LHCN-M2 (cell line): Measurements from ENCODE around the gene PAQR4. TPM values are rescaled to one million over a fixed set of nuclear protein-coding genes. Genes with fewer than 3 reads are reported as not detected.

ENCODE experiments used
- DNase-seq: peaks from one replicate; pipeline ENCODE4 v3.0.0-alpha.2; 2012; ENCODE audit warnings: low read depth
- total RNA-seq: library from RNA; depleted of rRNA; stranded (reverse); fragments of >200 nt; gene quantifications from 2 replicates; pipeline ENCODE4 v1.2.3, GENCODE V29; 2014

The PAQR4 gene
- total RNA-seq, 1 experiment from 2014 or later = 32.1 TPM

- no peak for DNase-seq
Observed at GRCh38 chr16:2964475-2965336, 4.4 kb upstream of the PAQR4 start.

GRCh38 chr16:2966043-2966807, 2.9 kb upstream of the PAQR4 start:
- DNase-seq = no peak

GRCh38 chr16:2966808-2967191, 2.3 kb upstream of the PAQR4 start:
- no peak for DNase-seq

GRCh38 chr16:2967211-2967631, 1.9 kb upstream of the PAQR4 start:
- DNase-seq = no peak

- DNase-seq = no peak
Observed at GRCh38 chr16:2967721-2968161, 1.4 kb upstream of the PAQR4 start.

- no peak for DNase-seq
Observed at GRCh38 chr16:2968368-2968737, 795 bp upstream of the PAQR4 start.

- peak; percentile 58 for DNase-seq
Observed at GRCh38 chr16:2969545-2970521, 685 bp downstream of the PAQR4 start.

- no peak for DNase-seq
Observed at GRCh38 chr16:2970563-2970962, 1.4 kb downstream of the PAQR4 start.

- DNase-seq = no peak
Observed at GRCh38 chr16:2971134-2971984, 2.2 kb downstream of the PAQR4 start.

GRCh38 chr16:2971985-2972784, 3.0 kb downstream of the PAQR4 start:
- peak; percentile 53 for DNase-seq

GRCh38 chr16:2973093-2973492, 3.9 kb downstream of the PAQR4 start:
- DNase-seq = no peak

GRCh38 chr16:2973605-2974318, 4.6 kb downstream of the PAQR4 start:
- DNase-seq = no peak

GRCh38 chr16:2974319-2975056, 5.3 kb downstream of the PAQR4 start:
- DNase-seq = no peak

GRCh38 chr16:2975161-2975795, 6.1 kb downstream of the PAQR4 start:
- no peak for DNase-seq

- DNase-seq = no peak
Observed at GRCh38 chr16:2976201-2976600, 7.1 kb downstream of the PAQR4 start.

- no peak for DNase-seq
Observed at GRCh38 chr16:2976673-2977072, 7.5 kb downstream of the PAQR4 start.

GRCh38 chr16:2977440-2977839, 8.3 kb downstream of the PAQR4 start:
- no peak for DNase-seq

- DNase-seq = no peak
Observed at GRCh38 chr16:2979669-2980226, 10.6 kb downstream of the PAQR4 start.
